Measurements from ENCODE around the gene PSMC6.

PSMC6 gene

DNA sequence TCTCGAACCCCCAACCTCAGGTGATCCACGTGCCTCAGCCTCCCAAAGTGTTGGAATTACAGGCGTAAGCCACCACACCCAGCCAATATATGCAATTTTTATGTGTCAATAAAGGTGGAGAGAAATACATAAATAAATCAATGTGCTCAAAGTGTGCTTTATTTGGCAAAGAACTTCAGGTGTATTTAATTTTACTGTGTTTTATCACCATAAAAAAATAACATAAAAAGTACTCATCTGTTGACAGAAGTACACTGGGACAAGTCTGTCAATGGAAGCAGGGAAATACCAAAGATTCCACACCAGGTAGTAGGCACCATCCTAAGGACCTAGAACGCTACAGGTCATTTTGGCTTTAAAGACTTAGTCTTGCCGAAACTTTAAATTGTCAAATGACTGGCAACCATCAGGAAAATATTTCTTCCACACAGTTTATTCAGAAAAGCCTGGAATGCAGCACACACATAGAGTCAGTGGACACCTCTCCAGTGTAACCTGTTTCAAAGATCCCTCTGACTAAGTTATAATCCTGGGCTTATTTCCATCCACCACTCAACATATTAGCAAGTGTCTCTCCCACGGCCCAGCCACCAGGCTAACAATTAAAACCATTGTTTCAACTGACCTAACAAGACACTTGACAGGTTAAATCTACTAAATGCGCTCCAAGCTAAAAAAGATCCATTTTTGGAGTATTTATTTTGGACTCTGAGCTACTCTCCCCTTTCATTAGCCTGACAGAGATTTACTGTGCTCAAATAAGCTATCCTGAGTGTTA, 15.8 kb upstream of the PSMC6 start:
- ATAC-seq, result no peak
- no peak for TF ChIP-seq BACH2 (CRISPR knock-in tag; IDR thresholded peaks at IDR 0.05; ENCODE audit: borderline replicate concordance)
- TF ChIP-seq SNAI2 (CRISPR knock-in tag; IDR thresholded peaks at IDR 0.05), result no peak
- TF ChIP-seq ISL1 (CRISPR knock-in tag; IDR thresholded peaks at IDR 0.05), result no peak
- no peak for TF ChIP-seq TCF4 (CRISPR knock-in tag; IDR thresholded peaks at IDR 0.05; ENCODE audit: borderline replicate concordance)

DNA sequence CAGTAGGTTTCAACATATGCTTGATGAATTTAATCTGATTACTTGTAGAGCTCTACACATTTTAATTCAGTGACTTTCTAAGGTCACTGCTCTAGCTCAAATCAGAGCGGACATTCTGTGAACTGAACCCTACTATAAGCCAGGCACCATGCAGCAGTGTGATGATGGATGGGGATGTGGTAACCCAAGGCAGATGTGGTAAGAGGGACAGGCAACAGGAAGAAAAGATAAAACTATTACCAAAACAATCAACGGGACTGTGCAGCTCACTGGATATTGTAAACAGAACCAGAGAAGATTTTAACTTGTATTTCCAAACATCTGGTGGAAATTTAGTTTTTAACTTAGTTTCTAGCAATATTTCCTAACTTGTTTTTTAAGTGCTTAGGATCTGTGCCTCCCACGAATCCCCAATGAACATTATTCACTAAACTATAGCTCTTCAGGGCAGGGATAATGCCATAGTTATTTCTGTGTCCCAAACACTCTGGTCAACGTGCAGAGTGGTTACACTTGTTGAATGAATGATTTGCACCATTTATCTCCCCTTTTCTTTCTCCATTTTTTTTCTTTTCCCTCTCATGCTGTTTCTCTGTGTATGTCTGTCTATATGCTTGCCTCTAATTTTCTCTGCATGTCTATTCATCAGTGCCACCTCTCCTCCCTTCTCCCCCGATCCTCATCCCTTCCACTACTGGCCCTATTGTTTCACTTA, 14.6 kb upstream of the PSMC6 start:
- no peak for ATAC-seq
- no peak for TF ChIP-seq PPARA (CRISPR knock-in tag; IDR thresholded peaks at IDR 0.05; ENCODE audit: borderline replicate concordance)
- no peak for TF ChIP-seq ZFP3 (CRISPR knock-in tag; IDR thresholded peaks at IDR 0.05)
- TF ChIP-seq, protein P1, sequence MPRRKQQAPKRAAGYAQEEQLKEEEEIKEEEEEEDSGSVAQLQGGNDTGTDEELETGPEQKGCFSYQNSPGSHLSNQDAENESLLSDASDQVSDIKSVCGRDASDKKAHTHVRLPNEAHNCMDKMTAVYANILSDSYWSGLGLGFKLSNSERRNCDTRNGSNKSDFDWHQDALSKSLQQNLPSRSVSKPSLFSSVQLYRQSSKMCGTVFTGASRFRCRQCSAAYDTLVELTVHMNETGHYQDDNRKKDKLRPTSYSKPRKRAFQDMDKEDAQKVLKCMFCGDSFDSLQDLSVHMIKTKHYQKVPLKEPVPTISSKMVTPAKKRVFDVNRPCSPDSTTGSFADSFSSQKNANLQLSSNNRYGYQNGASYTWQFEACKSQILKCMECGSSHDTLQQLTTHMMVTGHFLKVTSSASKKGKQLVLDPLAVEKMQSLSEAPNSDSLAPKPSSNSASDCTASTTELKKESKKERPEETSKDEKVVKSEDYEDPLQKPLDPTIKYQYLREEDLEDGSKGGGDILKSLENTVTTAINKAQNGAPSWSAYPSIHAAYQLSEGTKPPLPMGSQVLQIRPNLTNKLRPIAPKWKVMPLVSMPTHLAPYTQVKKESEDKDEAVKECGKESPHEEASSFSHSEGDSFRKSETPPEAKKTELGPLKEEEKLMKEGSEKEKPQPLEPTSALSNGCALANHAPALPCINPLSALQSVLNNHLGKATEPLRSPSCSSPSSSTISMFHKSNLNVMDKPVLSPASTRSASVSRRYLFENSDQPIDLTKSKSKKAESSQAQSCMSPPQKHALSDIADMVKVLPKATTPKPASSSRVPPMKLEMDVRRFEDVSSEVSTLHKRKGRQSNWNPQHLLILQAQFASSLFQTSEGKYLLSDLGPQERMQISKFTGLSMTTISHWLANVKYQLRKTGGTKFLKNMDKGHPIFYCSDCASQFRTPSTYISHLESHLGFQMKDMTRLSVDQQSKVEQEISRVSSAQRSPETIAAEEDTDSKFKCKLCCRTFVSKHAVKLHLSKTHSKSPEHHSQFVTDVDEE (CRISPR knock-in tag; IDR thresholded peaks at IDR 0.05), result peak; percentile 51; the same call in 1 of the 2 replicates
- no peak for TF ChIP-seq ARNTL (CRISPR knock-in tag; IDR thresholded peaks at IDR 0.05; ENCODE audit: borderline replicate concordance, low read depth)
- TF ChIP-seq ISL1 (CRISPR knock-in tag; IDR thresholded peaks at IDR 0.05), result no peak
- TF ChIP-seq TCF4 (CRISPR knock-in tag; IDR thresholded peaks at IDR 0.05; ENCODE audit: borderline replicate concordance), result peak; percentile 74; the same call in 1 of the 2 replicates

DNA sequence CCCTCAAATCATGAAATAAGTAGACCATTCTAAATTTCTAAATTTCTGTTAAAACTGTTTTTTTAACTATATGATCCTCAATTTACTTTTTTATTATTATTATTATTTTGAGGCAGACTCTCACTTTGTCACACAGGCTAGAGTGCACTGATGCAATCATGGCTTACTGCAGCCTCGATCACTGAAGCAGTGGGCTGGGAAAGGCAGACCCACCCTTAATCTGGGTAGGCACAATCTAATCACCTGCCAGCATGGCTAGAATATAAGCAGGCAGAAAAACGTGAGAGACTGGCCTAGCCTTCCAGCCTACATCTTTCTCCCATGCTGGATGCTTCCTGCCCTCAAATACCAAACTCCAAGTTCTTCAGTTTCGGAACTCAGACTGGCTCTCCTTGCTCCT, 14.0 kb upstream of the PSMC6 start:
- TF ChIP-seq ZNF70 (CRISPR knock-in tag; IDR thresholded peaks at IDR 0.05), result no peak
- no peak for TF ChIP-seq SNAI2 (CRISPR knock-in tag; IDR thresholded peaks at IDR 0.05)
- no peak for TF ChIP-seq ISL1 (CRISPR knock-in tag; IDR thresholded peaks at IDR 0.05)
- TF ChIP-seq, protein P1 (CRISPR knock-in tag; IDR thresholded peaks at IDR 0.05), result no peak
- TF ChIP-seq, protein P2, sequence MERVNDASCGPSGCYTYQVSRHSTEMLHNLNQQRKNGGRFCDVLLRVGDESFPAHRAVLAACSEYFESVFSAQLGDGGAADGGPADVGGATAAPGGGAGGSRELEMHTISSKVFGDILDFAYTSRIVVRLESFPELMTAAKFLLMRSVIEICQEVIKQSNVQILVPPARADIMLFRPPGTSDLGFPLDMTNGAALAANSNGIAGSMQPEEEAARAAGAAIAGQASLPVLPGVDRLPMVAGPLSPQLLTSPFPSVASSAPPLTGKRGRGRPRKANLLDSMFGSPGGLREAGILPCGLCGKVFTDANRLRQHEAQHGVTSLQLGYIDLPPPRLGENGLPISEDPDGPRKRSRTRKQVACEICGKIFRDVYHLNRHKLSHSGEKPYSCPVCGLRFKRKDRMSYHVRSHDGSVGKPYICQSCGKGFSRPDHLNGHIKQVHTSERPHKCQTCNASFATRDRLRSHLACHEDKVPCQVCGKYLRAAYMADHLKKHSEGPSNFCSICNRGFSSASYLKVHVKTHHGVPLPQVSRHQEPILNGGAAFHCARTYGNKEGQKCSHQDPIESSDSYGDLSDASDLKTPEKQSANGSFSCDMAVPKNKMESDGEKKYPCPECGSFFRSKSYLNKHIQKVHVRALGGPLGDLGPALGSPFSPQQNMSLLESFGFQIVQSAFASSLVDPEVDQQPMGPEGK (CRISPR knock-in tag; IDR thresholded peaks at IDR 0.05; ENCODE audit: borderline replicate concordance), result no peak
- TF ChIP-seq ZFP3 (CRISPR knock-in tag; IDR thresholded peaks at IDR 0.05), result no peak
- no peak for TF ChIP-seq ZC3H10 (CRISPR knock-in tag; IDR thresholded peaks at IDR 0.05)
- TF ChIP-seq ZNF8 (CRISPR knock-in tag; IDR thresholded peaks at IDR 0.05), result no peak
- TF ChIP-seq, protein P3, sequence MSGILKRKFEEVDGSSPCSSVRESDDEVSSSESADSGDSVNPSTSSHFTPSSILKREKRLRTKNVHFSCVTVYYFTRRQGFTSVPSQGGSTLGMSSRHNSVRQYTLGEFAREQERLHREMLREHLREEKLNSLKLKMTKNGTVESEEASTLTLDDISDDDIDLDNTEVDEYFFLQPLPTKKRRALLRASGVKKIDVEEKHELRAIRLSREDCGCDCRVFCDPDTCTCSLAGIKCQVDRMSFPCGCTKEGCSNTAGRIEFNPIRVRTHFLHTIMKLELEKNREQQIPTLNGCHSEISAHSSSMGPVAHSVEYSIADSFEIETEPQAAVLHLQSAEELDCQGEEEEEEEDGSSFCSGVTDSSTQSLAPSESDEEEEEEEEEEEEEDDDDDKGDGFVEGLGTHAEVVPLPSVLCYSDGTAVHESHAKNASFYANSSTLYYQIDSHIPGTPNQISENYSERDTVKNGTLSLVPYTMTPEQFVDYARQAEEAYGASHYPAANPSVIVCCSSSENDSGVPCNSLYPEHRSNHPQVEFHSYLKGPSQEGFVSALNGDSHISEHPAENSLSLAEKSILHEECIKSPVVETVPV (CRISPR knock-in tag; IDR thresholded peaks at IDR 0.05), result no peak
- no peak for TF ChIP-seq TCF4 (CRISPR knock-in tag; IDR thresholded peaks at IDR 0.05; ENCODE audit: borderline replicate concordance)
- no peak for TF ChIP-seq TOX (CRISPR knock-in tag; IDR thresholded peaks at IDR 0.05; ENCODE audit: borderline replicate concordance)
- TF ChIP-seq GLIS3 (CRISPR knock-in tag; IDR thresholded peaks at IDR 0.05), result no peak
- no peak for TF ChIP-seq OSR1 (CRISPR knock-in tag; IDR thresholded peaks at IDR 0.05)
- TF ChIP-seq, protein P4, sequence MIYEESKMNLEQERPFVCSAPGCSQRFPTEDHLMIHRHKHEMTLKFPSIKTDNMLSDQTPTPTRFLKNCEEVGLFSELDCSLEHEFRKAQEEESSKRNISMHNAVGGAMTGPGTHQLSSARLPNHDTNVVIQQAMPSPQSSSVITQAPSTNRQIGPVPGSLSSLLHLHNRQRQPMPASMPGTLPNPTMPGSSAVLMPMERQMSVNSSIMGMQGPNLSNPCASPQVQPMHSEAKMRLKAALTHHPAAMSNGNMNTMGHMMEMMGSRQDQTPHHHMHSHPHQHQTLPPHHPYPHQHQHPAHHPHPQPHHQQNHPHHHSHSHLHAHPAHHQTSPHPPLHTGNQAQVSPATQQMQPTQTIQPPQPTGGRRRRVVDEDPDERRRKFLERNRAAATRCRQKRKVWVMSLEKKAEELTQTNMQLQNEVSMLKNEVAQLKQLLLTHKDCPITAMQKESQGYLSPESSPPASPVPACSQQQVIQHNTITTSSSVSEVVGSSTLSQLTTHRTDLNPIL (CRISPR knock-in tag; IDR thresholded peaks at IDR 0.05; ENCODE audit: low read depth), result no peak
- no peak for TF ChIP-seq BACH2 (CRISPR knock-in tag; IDR thresholded peaks at IDR 0.05; ENCODE audit: borderline replicate concordance)
- no peak for TF ChIP-seq ZNF565 (CRISPR knock-in tag; conservative IDR thresholded peaks at IDR 0.05; ENCODE audit: low read depth)
- no peak for ATAC-seq
